ENCODE measurements around the gene CD300LF.

DNA sequence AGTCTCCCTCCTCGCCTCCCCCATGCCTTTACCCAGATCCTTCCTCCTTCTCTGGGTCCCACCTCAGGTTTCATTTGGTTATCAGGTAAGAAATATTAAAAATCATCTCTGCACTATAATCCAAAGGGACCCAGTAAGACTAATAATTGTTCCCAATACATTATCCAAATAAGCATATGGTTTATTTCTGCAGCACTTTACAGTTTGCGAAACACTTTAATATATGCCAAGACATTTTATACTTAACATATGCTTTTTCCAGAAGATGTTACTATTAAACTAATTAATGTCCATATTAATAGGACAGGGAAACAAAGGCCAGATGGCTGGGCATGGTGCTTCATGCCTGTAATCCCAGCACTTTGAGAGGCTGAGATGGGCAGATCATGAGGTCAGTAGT, 33.3 kb downstream of the CD300LF start:
- TF ChIP-seq, protein P1, sequence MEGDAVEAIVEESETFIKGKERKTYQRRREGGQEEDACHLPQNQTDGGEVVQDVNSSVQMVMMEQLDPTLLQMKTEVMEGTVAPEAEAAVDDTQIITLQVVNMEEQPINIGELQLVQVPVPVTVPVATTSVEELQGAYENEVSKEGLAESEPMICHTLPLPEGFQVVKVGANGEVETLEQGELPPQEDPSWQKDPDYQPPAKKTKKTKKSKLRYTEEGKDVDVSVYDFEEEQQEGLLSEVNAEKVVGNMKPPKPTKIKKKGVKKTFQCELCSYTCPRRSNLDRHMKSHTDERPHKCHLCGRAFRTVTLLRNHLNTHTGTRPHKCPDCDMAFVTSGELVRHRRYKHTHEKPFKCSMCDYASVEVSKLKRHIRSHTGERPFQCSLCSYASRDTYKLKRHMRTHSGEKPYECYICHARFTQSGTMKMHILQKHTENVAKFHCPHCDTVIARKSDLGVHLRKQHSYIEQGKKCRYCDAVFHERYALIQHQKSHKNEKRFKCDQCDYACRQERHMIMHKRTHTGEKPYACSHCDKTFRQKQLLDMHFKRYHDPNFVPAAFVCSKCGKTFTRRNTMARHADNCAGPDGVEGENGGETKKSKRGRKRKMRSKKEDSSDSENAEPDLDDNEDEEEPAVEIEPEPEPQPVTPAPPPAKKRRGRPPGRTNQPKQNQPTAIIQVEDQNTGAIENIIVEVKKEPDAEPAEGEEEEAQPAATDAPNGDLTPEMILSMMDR (IDR thresholded peaks at IDR 0.05; ENCODE audit: low read depth, low read length, missing input control): no peak
- TF ChIP-seq GABPA (IDR thresholded peaks at IDR 0.05 in 1 of 2, conservative IDR thresholded peaks at IDR 0.05 in 1 of 2) (no peak), TAF1 (conservative IDR thresholded peaks at IDR 0.05) (no peak), YY1 (IDR thresholded peaks at IDR 0.05) (no peak), FOXA1 (IDR thresholded peaks at IDR 0.05) (no peak), RAD21 (IDR thresholded peaks at IDR 0.05) (no peak)

Measured in liver (tissue), 3 donors.